Activated gamma-delta T cell (primary cell): Measurements from ENCODE around the gene KCNE2.
"Not testable (repeated sequence)": the region's sequence is repeated elsewhere in the genome, so short reads cannot be mapped to it uniquely, and the experiment has no call there.

Experiments used
- DNase-seq: peaks from one replicate; lab custom pipeline; 2025; lab: John Stamatoyannopoulos, UW

Gene KCNE2

GRCh38 chr21:34407294-34407693, 43.5 kb downstream of the KCNE2 start:
- DNase-seq = not testable (repeated sequence)

GRCh38 chr21:34417448-34418077, 53.8 kb downstream of the KCNE2 start:
- not testable (repeated sequence) for DNase-seq
